ENCODE measurements around the gene BORCS5.

GRCh38 chr12:12510551-12510950, 153.7 kb downstream of the BORCS5 start:
- TF ChIP-seq CTCF (IDR thresholded peaks at IDR 0.05) = no peak
- no peak for TF ChIP-seq SMC3 (IDR thresholded peaks at IDR 0.05)
- TF ChIP-seq, protein P1, sequence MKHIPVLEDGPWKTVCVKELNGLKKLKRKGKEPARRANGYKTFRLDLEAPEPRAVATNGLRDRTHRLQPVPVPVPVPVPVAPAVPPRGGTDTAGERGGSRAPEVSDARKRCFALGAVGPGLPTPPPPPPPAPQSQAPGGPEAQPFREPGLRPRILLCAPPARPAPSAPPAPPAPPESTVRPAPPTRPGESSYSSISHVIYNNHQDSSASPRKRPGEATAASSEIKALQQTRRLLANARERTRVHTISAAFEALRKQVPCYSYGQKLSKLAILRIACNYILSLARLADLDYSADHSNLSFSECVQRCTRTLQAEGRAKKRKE (CRISPR knock-in tag; IDR thresholded peaks at IDR 0.05; ENCODE audit: low read depth) = no peak
- no peak for TF ChIP-seq BHLHE40 (IDR thresholded peaks at IDR 0.05; ENCODE audit: low read depth, low read length)
- no peak for TF ChIP-seq POLR2A (IDR thresholded peaks at IDR 0.05; ENCODE audit: low read length)
- no peak for TF ChIP-seq CEBPB (IDR thresholded peaks at IDR 0.05)
